Measurements from ENCODE around the gene BCAS3.

Gene BCAS3

DNA sequence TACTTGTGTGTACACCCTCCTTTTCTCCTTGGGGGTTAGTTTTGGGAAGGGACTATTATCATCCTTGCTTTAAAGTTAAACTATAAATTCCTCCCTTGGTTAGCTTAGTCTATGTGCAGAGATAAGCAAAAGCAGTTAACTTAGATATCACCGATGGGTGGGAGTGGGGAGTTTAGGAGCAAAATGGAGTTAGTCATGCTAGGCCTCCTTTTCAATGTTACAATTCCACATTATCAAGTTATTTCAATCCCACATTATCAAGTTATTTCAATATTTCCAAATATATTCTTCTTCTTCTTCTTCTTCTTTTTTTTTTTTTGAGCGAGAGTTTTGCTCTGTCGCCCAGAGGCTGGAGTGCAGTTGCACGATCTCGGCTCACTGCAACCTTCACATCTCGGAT, 1.7 kb upstream of the BCAS3 start:
- DNase-seq: no peak

DNA sequence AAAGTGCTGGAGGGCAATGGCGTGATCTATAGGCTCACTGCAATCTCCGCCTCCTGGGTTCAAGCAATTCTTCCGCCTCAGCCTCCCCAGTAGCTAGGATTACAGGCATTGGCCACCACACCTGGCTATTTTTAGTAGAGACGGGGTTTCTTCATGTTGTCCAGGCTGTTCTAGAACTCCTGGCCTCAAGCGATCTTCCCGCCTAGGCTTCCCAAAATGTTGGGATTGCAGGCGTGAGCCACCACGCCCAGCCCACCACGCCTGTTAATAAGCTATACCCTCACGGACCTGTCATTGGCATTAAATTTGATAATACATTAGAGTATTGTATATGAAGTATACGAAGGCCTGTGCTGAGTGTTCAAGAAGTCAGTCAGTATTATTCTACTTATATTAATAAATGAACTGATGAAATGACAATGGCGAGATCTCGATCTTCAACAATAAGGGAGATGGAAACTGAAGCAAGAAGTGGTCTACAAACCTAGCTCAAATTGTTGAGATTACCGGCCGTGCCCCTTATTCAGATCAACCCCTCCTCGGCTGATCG, 818 bp upstream of the BCAS3 start:
- DNase-seq: no peak

- no peak for DNase-seq
Observed at GRCh38 chr17:60678118-60678444, 430 bp downstream of the BCAS3 start.

- no peak for DNase-seq
Observed at GRCh38 chr17:60679287-60679686, 1.6 kb downstream of the BCAS3 start.

DNA sequence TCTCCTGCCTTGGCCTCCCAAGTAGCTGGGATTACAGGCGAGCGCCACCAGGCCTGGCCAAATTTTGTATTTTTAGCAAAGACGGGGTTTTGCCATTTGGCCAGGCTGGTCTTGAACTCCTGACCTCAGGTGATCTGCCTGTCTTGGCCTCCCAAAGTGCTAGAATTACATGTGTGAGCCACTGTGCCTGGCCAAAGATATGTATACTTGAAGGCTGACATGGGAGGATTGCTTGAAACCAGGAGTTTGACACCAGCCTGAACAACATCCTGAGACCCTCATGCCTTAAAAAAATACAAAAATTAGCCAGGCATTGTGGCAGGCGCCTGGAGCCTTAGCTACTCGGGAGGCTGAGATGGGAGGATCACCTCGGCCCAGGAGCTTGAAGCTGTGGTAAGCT, 3.1 kb downstream of the BCAS3 start:
- DNase-seq: no peak

DNA sequence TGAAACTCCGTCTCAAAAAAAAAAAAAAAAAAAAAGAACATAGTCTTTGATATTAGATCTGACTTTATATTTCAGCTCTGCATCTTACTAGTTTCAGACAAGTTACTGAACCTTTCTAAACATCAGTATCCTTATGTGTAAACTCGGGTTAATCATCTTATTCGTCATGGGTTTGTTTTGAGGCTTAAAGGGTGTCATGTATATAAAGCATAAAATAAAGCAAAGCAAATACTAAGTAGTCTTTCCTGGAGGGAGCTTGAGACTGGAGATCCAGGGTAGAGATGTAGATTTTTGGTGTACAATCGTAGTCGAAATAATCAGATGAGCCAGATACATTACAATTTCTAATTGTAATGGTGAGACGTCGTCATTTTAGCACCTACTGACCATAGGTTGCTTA, 7.8 kb downstream of the BCAS3 start:
- DNase-seq: no peak

GRCh38 chr17:60695960-60696359, 18.3 kb downstream of the BCAS3 start:
- no peak for DNase-seq

GRCh38 chr17:60699090-60699489, 21.4 kb downstream of the BCAS3 start:
- DNase-seq: no peak

DNA sequence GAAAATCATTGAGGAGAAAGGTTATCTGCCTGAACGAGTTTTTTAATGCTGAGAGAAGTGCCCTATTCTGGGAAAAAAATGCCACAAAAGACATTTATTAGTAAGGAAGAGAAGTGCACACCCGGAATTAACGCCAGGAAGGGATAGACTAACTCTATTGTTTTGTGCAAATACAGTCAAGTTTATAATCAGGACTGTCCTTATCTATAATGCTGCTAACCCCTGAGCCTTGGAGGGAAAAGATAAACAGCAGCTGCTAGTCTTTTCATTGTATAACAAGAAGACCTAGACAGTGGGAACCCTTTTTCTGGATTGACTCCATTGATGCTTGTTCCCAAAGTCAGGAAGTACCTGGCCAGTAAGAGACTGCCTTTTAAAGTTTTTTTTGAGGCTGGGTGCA, 26.5 kb downstream of the BCAS3 start:
- no peak for DNase-seq

GRCh38 chr17:60712675-60713074, 35.0 kb downstream of the BCAS3 start:
- no peak for DNase-seq

DNA sequence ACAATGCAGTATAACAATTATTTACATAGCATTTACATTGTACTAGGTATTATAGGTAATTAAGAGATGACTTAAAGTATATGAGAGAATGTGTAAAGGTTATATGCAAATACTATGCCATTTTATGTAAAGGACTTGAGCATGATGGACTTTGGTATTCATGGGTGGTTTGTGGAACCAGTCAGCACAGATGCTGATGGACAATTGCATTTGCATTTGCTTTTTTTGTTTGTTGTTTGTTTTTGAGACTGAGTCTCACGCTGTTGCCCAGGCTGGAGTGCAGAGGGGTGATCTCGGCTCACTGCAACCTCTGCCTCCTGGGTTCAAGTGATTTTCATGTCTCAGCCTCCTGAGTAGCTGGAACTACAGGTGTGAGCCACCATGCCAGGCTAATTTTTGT, 36.0 kb downstream of the BCAS3 start:
- DNase-seq: no peak

DNA sequence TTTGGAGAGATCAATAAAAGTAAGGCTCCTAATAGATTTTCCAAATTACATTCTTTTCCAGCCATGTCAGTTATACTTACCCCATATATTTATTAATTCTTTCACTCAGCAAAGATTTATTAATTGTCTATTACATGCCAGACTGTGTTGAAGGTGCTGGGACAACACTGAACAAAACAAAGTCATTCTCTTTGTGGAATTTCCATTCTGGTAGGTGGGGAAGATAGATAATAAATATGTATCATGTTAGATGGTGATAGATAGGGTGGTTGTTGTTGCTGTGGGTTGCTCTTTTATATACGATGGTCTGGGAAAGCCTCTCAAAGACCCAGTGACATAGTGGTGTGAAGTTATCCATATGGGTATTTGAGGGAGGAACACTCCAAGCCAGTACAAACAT, 39.1 kb downstream of the BCAS3 start:
- no peak for DNase-seq

DNA sequence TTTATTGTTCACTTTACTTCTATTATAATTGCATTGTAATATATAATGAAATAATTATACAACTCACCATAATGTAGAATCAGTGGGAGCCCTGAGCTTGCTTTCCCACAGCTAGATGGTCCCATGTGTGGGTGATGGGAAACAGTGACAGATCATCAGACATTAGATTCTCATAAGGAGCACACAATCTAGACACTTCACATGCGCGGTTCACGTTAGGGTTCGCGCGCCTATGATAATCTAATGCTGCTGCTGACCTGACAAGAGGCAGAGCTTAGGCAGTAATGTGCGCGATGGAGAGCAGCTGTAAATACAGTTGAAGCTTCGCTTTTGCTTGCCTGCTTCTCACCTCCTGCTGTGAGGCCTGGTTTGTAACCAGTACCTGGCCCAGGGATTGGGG, 40.2 kb downstream of the BCAS3 start:
- no peak for DNase-seq

- no peak for DNase-seq
Observed at GRCh38 chr17:60720763-60721531, 43.3 kb downstream of the BCAS3 start.

- DNase-seq: no peak
Observed at GRCh38 chr17:60724647-60725046, 47.0 kb downstream of the BCAS3 start.

GRCh38 chr17:60729854-60730253, 52.2 kb downstream of the BCAS3 start:
- DNase-seq: no peak

DNA sequence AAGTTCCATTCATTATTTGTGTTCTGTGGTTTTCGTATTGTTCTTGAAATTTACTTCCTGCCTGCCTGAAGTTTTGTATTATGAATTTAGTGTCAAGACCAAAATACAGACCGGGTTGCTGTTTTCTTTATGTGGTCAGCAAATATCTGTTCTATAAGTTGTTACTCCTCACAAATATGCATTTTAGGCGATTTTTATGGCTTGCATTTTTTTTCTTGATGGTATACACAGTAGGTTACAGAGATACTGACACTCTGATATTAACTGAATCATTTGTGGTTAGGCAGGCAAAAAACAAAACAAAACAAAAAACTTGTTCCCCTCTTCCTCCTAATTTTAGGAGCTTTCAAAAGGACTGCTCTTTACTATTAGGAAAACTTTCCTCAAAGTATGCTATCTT, 52.6 kb downstream of the BCAS3 start:
- DNase-seq: no peak

DNA sequence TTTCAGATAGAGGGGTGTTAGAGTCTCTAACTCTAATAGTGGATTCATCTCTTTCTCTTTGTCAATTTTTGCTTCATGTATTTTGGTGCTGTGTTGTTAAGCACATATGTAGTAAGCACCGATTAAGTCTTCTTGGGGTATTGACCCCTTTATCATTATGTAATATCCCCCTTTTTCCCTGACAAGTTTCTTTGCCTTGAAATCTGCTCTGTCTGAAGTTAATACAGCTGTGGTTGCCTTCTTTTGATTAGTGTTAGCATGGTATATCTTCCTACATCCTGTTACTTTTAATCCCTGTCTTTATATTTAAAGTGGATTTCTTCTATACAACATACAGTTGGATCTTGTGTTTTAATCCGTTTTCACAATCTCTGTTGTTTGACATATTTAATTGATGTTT, 60.6 kb downstream of the BCAS3 start:
- no peak for DNase-seq

DNA sequence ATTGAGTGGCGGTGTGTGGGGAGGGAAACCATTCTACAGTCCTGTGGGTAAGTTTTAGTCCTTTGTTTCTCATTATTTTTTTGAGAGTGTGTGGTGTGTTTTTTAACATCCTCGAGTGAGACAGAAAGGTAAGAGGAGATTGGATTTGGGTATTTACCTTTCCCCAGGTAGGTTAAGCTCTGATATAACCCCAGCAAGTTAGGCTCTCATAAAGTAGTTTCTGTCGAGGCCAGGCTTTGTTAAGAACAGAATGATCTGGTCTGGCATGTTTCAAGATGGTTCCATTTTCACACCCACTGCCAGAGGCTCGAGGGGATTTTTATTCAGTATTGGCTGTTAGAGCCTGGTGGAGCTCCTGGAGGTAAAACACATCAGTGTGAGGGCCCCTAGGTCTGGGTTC, 62.9 kb downstream of the BCAS3 start:
- no peak for DNase-seq

DNA sequence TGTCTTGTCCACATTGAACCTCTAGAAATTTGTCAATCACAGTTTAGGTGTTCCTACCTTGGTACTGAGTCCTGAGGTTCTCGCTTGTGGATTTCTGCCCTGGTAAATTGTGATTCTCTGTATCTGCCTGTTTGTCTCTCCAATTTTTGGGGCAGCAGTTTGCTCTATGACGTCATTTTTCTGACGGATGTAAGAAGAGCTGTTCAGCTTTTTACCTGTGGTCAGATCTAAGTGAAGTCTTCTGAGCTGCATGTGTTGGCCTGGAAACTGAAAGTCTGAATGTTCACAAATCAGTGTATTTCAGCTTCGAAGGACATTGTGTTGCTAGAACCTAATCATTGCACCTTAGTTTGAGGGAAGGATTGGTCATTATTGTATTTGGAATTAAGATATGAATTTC, 63.4 kb downstream of the BCAS3 start:
- no peak for DNase-seq

GRCh38 chr17:60743282-60743681, 65.6 kb downstream of the BCAS3 start:
- DNase-seq: no peak

- DNase-seq: no peak
Observed at GRCh38 chr17:60743799-60744198, 66.1 kb downstream of the BCAS3 start.

GRCh38 chr17:60744355-60744966, 66.8 kb downstream of the BCAS3 start:
- no peak for DNase-seq

- no peak for DNase-seq
Observed at GRCh38 chr17:60745544-60745943, 67.9 kb downstream of the BCAS3 start.

Measured in DMS153 (cell line).